NB4 (cell line): Measurements from ENCODE around the gene SLCO2B1.

Experiments
- CTCF ChIP-seq: IDR thresholded peaks from one replicate; pipeline ENCODE4 v1.5.1; 2012; ENCODE audit warnings: low read depth, low read length
- POLR2A ChIP-seq: IDR thresholded peaks from 2 replicates; pipeline ENCODE4 v1.6.1; 2011; ENCODE audit warnings: mild to moderate bottlenecking; ENCODE audit not compliant: insufficient read length; ENCODE audit errors: extremely low read depth

GRCh38 chr11:75150879-75151278 is at the start of gene SLCO2B1:
- no peak for TF ChIP-seq CTCF
- no peak for TF ChIP-seq POLR2A
